GM19455 (cell line): ENCODE data around the gene CFAP91.
"Not testable (repeated sequence)": the region's sequence is repeated elsewhere in the genome, so short reads cannot be mapped to it uniquely, and the experiment has no call there.

Experiments
- ATAC-seq: cut with Tn5 transposase; IDR thresholded peaks from one replicate; pipeline ENCODE4 v1.9.1; 2021; ENCODE audit not compliant: unreplicated experiment

Gene CFAP91

DNA sequence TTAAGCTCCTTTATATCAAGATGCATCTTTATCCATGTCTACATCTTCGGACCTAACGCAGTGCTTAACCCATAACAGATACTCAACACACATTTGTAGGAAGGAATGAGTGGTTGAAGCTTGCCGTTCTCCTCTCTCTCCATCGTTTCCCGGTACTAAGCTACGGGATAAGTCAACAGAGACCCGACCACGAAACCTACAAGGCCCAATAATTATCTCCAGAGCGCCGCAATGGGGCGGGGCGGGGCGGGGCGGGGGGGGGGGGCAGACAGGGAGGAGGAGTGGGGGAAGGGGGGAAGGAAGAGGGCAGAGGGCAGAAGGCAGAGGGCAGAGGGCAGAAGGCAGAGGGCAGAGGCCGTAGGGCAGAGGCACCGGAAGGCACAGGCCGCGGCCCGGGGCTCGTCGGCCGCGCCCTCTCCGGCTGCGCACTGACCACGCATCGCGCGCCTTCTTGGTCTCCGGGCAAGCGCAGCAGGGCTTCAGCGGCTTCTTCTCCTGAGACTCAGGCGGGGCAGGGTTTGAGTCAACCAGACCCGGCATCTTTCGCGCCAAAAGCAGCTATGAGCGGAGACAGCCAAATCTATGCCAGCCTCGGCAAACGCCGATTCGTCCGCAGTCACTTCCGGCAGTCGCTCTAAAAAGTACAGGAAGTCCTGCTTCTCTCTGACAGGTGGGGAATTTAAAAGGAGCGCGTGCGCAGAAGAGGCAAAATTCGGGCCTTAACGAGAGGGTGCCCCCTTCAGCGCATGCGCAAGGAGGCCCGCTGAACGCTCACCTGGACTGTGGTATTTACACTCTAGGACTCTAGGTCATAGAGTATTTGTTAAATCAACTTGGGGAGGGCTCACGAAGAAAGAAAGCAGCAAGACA, 25.8 kb upstream of the CFAP91 start, which contains the start of gene COX17:
TSS of gene COX17 (minus strand) at position 636 of the 870 bp plus-strand sequence. CDS start at position 540, 96 bp downstream.
- ATAC-seq, result peak; percentile 91

DNA sequence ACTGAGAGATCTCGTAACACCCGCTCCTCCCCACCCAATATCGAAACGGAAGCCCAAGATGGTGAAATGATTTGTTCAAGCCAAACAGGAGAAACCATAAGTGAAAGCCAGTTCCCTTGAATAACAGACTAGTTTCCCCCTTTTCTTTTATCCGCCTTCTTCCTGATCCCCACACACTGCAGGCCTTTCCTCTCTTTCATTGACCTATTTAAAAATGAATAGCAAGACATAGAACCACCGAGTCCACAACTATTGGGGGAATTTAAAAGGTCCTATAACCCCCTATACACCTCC, 25.2 kb upstream of the CFAP91 start:
- ATAC-seq, result no peak

DNA sequence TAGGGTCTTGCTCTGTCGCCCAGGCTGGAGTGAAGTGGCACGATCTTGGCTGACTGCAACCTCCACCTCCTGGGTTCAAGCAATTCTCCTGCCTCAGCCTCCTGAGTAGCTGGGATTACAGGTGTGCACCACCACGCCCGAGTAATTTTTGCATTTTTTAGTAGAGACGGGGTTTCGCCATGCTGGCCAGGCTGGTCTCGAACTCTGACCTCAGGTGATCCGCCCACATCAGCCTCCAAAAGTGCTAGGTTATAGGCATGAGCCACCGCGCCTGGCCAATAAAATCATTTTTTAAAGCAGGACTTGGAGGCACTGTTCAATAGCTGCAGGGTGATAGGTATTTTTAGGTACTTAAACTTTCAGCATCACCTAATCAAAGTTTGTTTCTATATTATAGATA, 24.6 kb upstream of the CFAP91 start:
- ATAC-seq, result not testable (repeated sequence)

DNA sequence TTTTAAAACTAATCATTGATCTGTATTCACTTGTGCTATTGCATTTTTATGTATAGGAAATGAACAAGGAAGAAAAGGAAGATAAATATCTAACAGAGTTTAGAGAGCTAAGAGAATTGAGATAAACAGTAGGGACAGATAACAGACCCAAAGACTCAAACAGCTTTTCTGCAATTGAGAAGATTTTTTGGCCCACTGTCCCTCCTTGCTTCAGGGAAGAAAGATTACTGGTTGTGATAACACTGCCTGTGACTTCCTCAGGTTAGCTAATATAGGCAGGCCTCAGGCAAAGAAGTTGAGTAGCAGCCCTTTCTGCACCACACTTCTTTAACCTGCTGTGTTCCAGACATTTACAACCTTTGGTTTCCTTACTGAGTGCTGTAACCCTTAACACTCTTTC, 22.9 kb upstream of the CFAP91 start:
- no peak for ATAC-seq

DNA sequence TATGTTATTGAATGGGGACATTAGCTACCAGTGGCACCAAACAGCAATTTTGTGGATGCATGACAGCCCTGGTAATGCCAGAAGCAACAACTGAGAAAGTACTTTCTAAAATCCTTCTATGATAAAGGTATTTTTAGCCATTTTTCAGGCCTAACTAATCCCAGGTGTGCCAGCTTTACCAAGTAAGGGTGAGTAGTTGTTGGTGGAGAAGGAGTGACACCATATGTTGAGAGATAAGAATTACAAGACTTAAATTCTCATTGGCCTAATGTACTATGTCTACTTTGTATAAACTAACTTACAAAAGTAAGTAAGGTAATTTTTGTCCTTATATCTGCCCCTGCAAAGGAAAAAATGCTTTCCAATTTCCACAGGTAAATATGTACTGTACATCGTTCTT, 21.5 kb upstream of the CFAP91 start:
- no peak for ATAC-seq

DNA sequence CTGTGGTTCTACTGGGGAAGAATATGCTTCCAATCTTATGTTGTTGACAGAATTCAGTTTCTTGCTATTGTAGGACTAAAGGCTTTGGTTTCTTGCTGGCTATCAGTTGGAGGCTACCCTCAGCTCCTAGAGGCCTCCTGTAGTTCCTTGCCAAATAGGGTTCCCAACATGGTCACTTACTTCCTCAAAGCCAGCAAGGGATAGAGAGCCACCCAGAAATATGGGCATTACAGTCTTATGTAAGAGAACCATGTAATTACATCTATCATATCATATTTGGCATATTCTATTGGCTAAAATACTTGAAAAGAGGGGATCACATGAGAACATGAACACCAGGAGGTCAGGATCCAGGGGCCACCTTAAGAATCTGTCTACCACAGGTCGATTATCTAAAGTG, 19.4 kb upstream of the CFAP91 start:
- ATAC-seq, result no peak

DNA sequence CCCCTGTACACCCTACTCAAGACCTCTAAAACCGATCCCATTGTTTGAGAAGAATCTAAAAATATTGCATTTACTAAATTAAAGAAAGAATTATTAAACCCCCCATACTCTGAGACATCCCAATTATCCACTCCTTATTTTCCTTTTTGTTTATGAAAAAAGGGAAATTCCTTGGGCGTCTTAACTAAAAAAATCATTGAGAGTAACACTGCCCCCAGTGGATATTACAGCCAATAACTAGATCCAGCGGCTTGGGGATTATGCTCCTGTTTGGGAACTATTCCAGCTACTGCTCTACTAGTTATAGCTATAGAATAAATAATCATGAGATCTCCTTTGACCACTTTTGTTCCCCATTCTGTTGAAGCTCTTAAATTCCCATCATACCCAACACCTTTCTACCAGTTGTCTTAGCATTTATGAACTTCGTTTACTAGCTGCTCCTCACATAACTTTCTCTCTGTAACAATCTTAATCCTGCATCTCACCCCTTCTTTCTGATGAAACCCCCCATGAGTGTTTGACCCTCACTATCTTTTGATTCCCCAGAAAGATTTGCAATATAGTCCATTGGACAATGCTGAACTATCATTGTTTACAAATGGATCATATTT, 12.7 kb upstream of the CFAP91 start:
- ATAC-seq, result no peak

DNA sequence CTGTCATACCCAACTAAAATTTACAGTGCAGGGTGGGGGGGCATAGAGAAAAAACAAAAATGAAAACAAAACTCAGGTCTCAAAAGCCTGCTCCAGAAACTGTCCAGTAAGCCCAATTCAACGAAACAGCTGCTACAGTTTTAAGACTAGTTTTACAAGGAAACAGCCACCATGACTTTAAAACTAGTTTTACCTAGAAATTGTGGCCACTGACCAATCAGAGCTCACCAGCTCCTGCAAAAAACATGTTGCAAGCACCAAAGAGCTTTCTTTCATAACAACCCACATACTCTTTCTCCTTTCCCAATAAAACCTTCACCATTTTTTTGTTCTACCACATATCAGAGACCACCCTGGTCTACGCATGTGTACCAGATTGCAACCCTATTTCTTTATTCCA, 7.3 kb upstream of the CFAP91 start:
- no peak for ATAC-seq

DNA sequence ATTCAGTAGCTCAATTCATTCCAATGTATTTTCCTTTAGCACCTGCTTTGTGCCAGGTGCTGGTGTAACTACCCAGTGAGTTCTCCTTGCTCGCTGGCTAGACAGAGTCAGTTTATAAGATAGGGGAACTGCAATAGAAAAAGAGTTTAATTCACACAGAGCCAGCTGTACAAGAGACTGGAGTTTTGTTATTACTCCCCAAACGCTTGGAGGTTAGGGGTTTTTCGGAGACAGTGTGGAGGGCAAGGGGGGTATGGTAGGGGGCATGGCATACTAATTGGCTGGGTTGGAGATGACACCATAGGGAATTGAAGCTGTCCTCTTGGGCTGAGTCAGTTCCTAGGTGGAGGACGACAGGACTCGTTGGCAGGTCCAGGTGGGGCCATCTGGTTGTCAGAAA, 5.4 kb upstream of the CFAP91 start:
- ATAC-seq, result no peak

DNA sequence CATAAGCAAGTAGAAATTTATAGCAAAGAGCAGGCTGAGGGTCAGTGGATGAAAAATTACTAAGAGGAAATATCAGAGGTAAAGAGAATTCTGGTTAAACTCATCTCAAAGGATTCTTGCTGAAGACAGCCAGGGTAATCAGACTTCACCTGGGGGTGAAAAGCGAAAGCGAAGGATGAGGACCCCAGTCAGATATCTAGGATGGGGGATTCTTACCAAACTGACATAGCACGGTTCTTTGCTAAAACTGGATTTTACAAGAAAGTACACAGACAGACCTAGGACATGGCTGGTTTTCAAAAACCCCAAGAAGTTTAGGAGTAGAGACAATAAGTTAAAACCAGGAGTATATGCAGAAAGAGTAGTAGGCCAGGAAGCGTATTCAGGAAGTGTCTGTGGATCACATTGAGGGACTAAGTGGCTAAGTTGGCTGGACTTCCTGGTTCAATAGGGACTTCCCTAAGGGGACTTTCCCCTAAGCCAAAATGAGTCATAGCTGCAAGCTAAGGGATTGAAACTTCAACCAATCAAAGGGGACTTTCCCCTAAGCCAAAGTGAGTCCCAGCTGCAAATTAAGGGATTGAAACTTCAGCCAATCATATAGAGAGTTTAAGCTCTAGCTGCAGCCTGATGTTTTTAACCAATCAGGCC, 2.4 kb upstream of the CFAP91 start:
- peak; percentile 43 for ATAC-seq

DNA sequence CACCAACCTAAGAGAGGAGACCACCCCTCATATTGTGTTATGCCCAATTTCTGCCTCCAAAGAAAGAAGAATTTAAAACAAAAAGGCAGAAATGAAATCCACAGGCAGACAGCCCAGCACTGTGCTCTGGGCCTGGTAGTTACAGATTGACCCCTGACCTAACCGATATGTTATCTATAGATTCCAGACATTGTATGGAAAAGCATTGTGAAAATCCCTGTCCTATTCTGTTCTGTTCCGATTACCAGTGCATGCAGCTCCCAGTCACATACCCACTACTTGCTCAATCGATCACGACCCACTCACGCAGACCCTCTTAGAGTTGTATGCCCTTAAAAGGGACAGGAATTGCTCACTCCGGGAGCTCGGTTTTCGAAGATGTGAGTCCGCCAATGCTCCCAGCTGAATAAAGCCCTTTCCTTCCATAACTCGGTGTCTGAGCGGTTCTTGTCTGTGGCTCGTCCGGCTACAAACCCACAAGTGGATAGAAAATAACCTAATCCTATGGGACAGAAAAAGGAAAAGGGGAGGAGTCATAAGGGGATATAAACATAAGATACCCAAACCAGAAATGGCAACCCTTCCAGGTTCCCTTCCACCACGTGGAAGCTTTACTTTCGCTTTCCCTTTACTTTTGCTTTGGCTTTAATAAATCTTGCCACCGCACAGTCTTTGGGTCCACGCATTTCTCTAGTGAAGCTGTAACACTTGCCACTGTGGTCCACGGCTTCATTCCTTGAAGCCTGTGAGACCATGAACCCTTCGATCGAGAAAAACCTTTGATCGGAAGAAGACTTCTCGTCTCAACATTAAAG, 1.7 kb upstream of the CFAP91 start:
- peak; percentile 21 for ATAC-seq

DNA sequence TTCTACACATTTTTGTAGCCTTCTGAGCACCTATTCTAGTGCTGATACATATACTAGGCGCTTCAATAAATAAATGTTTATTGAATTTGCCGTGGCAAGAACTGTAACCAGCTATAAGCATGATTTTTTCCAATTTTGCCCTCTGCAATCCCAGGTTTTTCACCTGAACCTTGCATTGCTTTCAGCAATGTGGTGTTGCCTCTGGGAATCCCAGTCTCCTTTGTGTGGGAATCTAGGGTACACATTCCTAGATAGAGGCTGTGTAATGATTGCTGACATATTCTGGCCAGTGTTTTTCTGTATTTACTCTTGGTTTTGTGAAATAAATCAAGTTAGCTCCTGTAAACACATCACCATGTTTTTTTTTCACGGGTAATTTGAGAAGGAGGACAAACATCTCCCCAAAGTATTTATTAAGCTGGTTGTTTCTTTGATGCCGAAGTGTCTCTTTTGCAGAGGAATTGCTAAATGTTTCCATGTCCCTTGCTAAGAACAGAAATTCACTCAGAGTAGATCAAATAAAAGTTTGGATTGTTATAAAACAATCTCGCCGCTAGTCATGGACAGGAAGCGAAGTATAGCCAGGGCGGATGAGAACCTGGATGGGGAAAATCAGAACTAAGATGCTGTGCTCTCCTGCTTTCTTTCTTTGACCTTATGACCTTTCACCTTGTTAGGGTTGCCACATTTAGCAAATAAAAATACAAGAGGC, 1.2 kb downstream of the CFAP91 start:
- ATAC-seq, result no peak

DNA sequence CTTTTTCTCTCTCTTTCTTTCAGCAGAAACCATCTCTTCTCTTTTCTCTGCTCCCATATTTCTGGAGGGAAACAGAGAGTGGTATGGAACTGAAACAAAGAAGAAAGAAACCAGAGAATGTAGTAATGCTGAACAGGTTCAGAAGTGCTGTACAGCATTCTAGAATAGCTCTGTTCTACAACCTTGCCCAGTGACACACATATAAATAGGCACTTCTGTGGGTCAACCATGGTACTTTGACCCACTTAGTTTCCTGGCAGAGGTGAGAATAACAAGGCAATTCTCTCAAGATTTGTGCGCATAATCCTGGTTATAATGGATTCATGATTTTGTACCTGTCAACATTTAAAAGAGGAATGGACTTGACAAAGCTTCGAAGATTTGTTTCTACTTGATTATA, 12.3 kb downstream of the CFAP91 start:
- no peak for ATAC-seq

DNA sequence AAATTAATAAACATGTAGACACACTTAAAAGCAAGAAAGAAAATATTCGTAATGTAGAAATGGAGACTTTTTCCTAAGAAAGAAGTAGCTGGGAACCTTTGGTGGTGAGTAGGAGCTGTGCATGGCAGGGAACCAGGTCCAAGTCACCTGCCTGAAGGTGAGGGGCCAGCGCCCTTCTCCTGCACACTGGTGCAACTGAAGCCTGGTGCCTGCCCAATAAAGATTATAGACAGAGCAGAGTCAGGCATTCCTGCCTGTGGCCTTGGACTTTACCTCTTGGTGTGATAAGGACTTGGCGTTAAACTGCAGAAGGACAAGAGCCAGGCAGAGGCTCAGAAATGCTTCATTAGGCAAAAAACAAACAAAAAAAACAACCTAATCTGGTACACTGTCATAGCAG, 14.2 kb downstream of the CFAP91 start:
- no peak for ATAC-seq

DNA sequence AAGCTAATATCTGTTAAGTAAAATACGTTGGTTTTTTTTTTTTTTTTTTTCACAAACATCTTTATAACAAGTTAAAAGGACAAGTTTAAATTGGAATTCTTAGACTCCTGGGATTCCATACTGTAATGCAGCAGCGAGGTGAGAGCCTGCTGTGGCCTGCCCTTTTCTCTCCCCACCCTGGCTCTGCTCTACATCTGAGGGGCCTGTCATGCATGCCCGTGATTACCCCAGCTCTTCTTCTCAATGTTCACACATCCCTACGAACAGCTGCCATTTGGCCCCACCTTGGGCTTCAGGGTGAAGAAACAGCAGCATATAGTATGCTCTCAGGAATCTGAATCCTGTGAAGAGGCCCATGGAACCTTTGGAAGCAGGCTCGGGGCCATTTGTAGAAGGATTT, 14.7 kb downstream of the CFAP91 start:
- ATAC-seq, result no peak

DNA sequence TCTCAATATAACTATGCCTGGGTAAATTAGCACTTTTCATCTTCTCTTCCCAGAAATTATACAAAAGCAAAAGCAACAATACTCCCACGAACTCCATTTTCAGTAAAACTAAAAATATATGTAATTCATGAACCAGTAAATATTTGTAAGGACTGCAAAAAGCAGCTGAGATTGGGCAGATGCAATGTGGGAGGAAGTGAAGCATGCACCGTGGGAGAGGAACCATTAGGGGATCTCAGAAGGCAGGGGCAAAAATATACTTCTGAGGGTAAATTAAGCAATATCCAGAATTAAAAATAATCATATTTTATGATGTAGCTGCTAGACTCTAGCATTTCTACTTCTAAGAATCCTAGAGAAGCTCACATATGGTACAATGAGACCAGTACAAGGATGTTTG, 20.2 kb downstream of the CFAP91 start:
- ATAC-seq, result no peak

DNA sequence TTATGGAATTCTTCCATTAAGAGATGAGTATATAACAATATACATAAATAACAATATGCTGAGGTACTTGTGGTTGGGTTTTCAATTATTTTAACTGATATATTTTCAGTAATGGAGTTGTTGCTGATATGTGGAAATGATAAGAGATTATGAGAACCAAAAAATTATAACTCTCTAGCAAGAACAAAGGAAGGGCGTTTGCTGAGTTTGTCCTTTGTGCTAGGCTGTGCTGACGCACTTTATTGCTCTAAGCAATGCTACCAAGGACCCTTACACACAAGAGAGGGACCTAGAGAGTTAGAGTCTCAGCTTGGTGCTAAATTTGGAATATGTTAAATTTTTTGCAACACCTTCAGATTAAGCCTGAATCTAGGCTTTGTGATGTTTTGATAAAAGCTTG, 24.1 kb downstream of the CFAP91 start:
- ATAC-seq, result no peak

DNA sequence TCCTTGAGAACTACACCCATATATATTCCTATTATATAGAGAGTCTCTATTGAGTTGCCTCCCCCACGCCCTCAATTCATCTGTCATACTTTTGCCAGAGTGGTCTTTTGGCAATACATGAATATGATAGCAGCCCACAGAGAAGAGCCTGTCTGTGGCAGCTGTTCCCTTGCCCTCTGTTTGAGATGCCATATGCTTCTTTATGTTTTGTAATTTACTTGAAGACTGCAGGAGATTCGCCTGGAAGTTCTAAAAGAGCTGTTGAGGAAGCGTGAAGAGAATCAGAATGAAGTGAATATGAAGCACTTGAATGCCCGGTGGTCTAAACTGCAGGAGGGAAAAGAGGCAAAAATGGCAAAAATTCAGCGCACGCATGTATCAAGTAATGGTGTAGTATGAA, 27.2 kb downstream of the CFAP91 start:
- ATAC-seq, result no peak

DNA sequence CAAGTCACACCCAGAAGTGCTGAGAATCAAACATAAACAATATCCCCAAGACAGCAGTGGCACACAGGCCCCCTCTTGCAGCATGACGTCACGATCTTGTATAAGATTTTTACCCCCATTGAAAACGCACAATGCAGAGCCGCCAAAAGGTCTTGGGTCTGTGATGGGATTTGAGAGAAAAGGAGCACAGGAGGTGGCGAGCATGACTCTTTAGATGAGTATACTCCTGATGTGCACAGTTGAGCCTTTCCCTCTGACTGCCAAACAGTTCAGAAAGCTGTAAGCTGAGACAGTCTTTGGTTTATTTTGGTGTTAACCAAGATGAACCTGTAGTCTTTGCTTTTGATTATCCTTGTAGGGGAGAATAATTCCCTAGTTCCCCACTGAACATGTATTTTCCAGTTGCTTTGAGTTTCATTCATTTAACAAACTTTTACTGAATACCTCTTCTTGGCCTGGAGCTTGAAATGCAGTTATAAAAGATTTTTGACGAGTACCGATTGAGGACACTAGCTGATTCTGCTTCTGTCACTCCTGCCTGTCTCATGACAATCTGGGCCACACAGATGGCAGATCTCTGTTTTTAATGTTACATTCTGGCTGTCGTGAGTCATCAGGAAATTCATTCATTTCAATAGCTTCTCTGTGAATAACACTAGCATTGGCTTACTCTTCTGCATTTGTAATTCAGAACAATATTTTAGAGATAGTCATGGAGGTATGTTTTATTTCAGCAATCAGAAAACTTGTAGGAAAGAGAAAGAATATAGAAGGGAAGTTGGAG, 28.9 kb downstream of the CFAP91 start:
- no peak for ATAC-seq

DNA sequence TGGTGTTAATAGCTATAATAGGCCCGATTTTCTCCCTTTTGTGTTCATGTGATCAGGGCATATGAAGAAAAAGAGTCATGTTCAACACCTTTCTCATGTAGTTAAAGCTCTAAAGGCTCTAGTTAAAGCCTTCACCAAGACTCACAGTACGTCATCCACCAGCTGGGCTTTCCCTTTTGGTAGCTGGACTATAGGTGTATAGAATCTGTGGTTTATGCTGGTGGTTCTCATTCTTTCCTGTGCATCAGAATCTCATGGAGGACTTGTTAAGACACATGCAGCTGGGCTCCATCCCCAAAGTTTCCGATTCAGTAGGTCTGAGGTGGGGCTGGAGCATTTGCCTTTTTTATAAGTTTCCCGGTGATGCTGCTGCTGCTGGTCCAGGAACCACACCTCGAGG, 31.0 kb downstream of the CFAP91 start:
- ATAC-seq, result no peak
